Measurements from ENCODE around the gene STAT5B. TPM values are rescaled to one million over a fixed set of nuclear protein-coding genes. Genes with fewer than 3 reads are reported as not detected.

The STAT5B gene
- total and polyA plus RNA-seq, 9 of the 15 experiments (the other 6 are each of a cell fraction or from before 2014, with no cell fraction given): 20.8 to 176 (median 92.4) TPM

GRCh38 chr17:42315402-42316156, 39.4 kb upstream of the STAT5B start (continued):
- TF ChIP-seq REST (IDR thresholded peaks at IDR 0.05; ENCODE audit: borderline replicate concordance) (no peak), REST (CRISPR knock-in tag; IDR thresholded peaks at IDR 0.05; ENCODE audit: low read depth) (0 out of 2 replicates have a peak, but pooled peaks have one; percentile 67), CXXC5 (CRISPR knock-in tag; IDR thresholded peaks at IDR 0.05) (peak; percentile 85), ZNF445 (CRISPR knock-in tag; IDR thresholded peaks at IDR 0.05; ENCODE audit: low read depth) (no peak), ESRRB (CRISPR knock-in tag; IDR thresholded peaks at IDR 0.05; ENCODE audit: borderline replicate concordance) (no peak), ZBTB11 (CRISPR knock-in tag; IDR thresholded peaks at IDR 0.05) (peak in 1 of 3 experiments; percentile 53; a peak in 2 of 6 replicates), GTF2E2 (tag; IDR thresholded peaks at IDR 0.05) (no peak), POLR2H (tag; IDR thresholded peaks at IDR 0.05; ENCODE audit: low read depth) (peak; percentile 38), CUX1 (CRISPR knock-in tag; IDR thresholded peaks at IDR 0.05) (0 out of 2 replicates have a peak, but pooled peaks have one; percentile 82)

Data from K562 (cell line).